WTC11 (cell line): ENCODE measurements around the gene EHD1. TPM values are rescaled to one million over a fixed set of nuclear protein-coding genes. Genes with fewer than 3 reads are reported as not detected.

Experiments used
- ATAC-seq: fragments of 200-7000 bp; cut with Tn5 transposase; 2 replicates; pipeline ENCODE4 v1.10.0; 2021; ENCODE audit warnings: mild to moderate bottlenecking, moderate library complexity
- CTCF ChIA-PET: fragments of 300-600 bp; sonication (Branson Sonifier 250); formaldehyde crosslinking; loops from one replicate; lab custom pipeline; 2021; ENCODE audit warnings: antibody characterized with exemption; lab: Charles Lee
- POLR2A ChIA-PET: fragments of 350-600 bp; sonication (Branson Sonifier 250); formaldehyde crosslinking; loops from one replicate; lab custom pipeline; 2021; ENCODE audit warnings: antibody characterized with exemption; lab: Charles Lee
- DNase-seq: peaks from one replicate; pipeline ENCODE4 v3.0.0; 2021; ENCODE audit warnings: low spot score
- H3K27ac Mint-ChIP-seq: 2 replicates; pipeline ENCODE4 v1.8.0; 2021; ENCODE audit warnings: mixed read lengths
- H3K27me3 Mint-ChIP-seq: 2 replicates; pipeline ENCODE4 v1.8.0; 2021; ENCODE audit warnings: low read depth, mild to moderate bottlenecking, moderate library complexity, mixed read lengths
- H3K36me3 Mint-ChIP-seq: 2 replicates; pipeline ENCODE4 v1.8.0; 2021; ENCODE audit warnings: mixed read lengths
- H3K4me1 Mint-ChIP-seq: 2 replicates; pipeline ENCODE4 v1.8.0; 2022; ENCODE audit warnings: mixed read lengths
- H3K4me3 Mint-ChIP-seq: 2 replicates; pipeline ENCODE4 v1.8.0; 2021; ENCODE audit warnings: mild to moderate bottlenecking, moderate library complexity, mixed read lengths
- H3K9me3 Mint-ChIP-seq: 2 replicates; pipeline ENCODE4 v1.8.0; 2021; ENCODE audit warnings: mixed read lengths
- CBFB ChIP-seq: sonication (generic); formaldehyde crosslinking; IDR thresholded peaks from 2 replicates; pipeline ENCODE4 v1.8.1; 2022; ENCODE audit warnings: mild to moderate bottlenecking, low read depth, missing genetic modification reagents
- CREM ChIP-seq: sonication (generic); formaldehyde crosslinking; IDR thresholded peaks from 2 replicates; pipeline ENCODE4 v1.8.1; 2022; ENCODE audit warnings: mild to moderate bottlenecking, missing genetic modification reagents, moderate library complexity
- EMX1 ChIP-seq: fragments of 250-450 bp; sonication (Bioruptor Pico); IDR thresholded peaks from 2 replicates; pipeline ENCODE4 v1.8.0; 2021; ENCODE audit warnings: mild to moderate bottlenecking
- ESRRA ChIP-seq: sonication (generic); formaldehyde crosslinking; IDR thresholded peaks from 2 replicates; pipeline ENCODE4 v1.8.1; 2022; ENCODE audit warnings: mild to moderate bottlenecking, missing genetic modification reagents, borderline replicate concordance
- ETV6 ChIP-seq: sonication (generic); formaldehyde crosslinking; IDR thresholded peaks from 2 replicates; pipeline ENCODE4 v1.8.1; 2022; ENCODE audit warnings: mild to moderate bottlenecking, missing genetic modification reagents
- FOXP4 ChIP-seq: sonication (generic); formaldehyde crosslinking; IDR thresholded peaks from 2 replicates; pipeline ENCODE4 v1.8.0; 2022; ENCODE audit warnings: mild to moderate bottlenecking, missing genetic modification reagents
- JUN ChIP-seq: sonication (generic); formaldehyde crosslinking; IDR thresholded peaks from 2 replicates; pipeline ENCODE4 v1.8.0; 2023; ENCODE audit warnings: mild to moderate bottlenecking, missing genetic modification reagents
- NR1H2 ChIP-seq: sonication (generic); formaldehyde crosslinking; IDR thresholded peaks from 2 replicates; pipeline ENCODE4 v1.9.0; 2021; ENCODE audit warnings: mild to moderate bottlenecking, moderate library complexity, missing genetic modification reagents
- TP53 ChIP-seq: sonication (generic); formaldehyde crosslinking; IDR thresholded peaks from 2 replicates; pipeline ENCODE4 v1.8.1; 2023; ENCODE audit warnings: mild to moderate bottlenecking, missing genetic modification reagents
- ZNF317 ChIP-seq: sonication (generic); formaldehyde crosslinking; IDR thresholded peaks from 2 replicates; pipeline ENCODE4 v1.8.1; 2023; ENCODE audit warnings: low read depth, mild to moderate bottlenecking, moderate library complexity, missing genetic modification reagents, borderline replicate concordance
- ZNF512 ChIP-seq: sonication (generic); formaldehyde crosslinking; IDR thresholded peaks from 2 replicates; pipeline ENCODE4 v1.8.1; 2022; ENCODE audit warnings: missing genetic modification reagents, borderline replicate concordance
- total RNA-seq: library from RNA; stranded (reverse); gene quantifications from 3 replicates; pipeline ENCODE4 v1.2.3, GENCODE V29; 2021
- TF ChIP-seq, protein P1 (sequence below): sonication (generic); formaldehyde crosslinking; IDR thresholded peaks from 2 replicates; pipeline ENCODE4 v1.8.1; 2022; ENCODE audit warnings: mild to moderate bottlenecking, moderate library complexity, missing genetic modification reagents
- TF ChIP-seq, protein P2 (sequence below): fragments of 250-450 bp; sonication (Bioruptor Pico); IDR thresholded peaks from 2 replicates; pipeline ENCODE4 v1.9.0; 2021; ENCODE audit warnings: moderate library complexity, mild to moderate bottlenecking, inconsistent platforms, borderline replicate concordance
- TF ChIP-seq, protein P3 (sequence below): sonication (generic); formaldehyde crosslinking; IDR thresholded peaks from 2 replicates; pipeline ENCODE4 v1.8.0; 2023; ENCODE audit warnings: missing genetic modification reagents, mild to moderate bottlenecking, borderline replicate concordance
- TF ChIP-seq, protein P4 (sequence below): sonication (generic); formaldehyde crosslinking; IDR thresholded peaks from 2 replicates; pipeline ENCODE4 v1.8.1; 2023; ENCODE audit warnings: mild to moderate bottlenecking, missing genetic modification reagents, moderate library complexity
- TF ChIP-seq, protein P5 (sequence below): sonication (generic); formaldehyde crosslinking; IDR thresholded peaks from 2 replicates; pipeline ENCODE4 v1.8.0; 2022; ENCODE audit warnings: missing genetic modification reagents
- TF ChIP-seq, protein P6 (sequence below): fragments of 250-450 bp; sonication (Bioruptor Pico); IDR thresholded peaks from 2 replicates; pipeline ENCODE4 v1.9.0; 2021; ENCODE audit warnings: mild to moderate bottlenecking, borderline replicate concordance

The EHD1 gene
- total RNA-seq, 1 experiment from 2014 or later: 38.1 TPM

- H3K27me3 Mint-ChIP-seq: peaks cover 7% of the 10 kb centered on the region
- H3K27ac Mint-ChIP-seq: peak overlapping the region; percentile 92
- ATAC-seq (no peak), DNase-seq (no peak)
- H3K36me3 Mint-ChIP-seq: no peaks in the 10 kb centered on the region
- no peaks in the 10 kb centered on the region for H3K9me3 Mint-ChIP-seq
- peaks cover 20% of the 10 kb centered on the region for H3K4me1 Mint-ChIP-seq
- ChIA-PET POLR2A (interaction anchor here (1.1 to 1.2 kb wide), 2 partner anchors 9 to 15 kb away, joined by 3 to 10 read pairs; no protein-coding TSS in a partner anchor), CTCF (interaction anchor here (0.9 to 22.9 kb wide), 6 partner anchors 9 to 32 kb away, joined by 4 to 372 read pairs (median 14); partner anchors contain the start of gene CDC42BPG)
- no peak for TF ChIP-seq CREM (CRISPR knock-in tag)
- TF ChIP-seq, protein P1, sequence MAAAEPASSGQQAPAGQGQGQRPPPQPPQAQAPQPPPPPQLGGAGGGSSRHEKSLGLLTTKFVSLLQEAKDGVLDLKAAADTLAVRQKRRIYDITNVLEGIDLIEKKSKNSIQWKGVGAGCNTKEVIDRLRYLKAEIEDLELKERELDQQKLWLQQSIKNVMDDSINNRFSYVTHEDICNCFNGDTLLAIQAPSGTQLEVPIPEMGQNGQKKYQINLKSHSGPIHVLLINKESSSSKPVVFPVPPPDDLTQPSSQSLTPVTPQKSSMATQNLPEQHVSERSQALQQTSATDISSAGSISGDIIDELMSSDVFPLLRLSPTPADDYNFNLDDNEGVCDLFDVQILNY: no peak
- no peak for TF ChIP-seq JUN (CRISPR knock-in tag)
- TF ChIP-seq FOXP4 (CRISPR knock-in tag): no peak
- no peak for TF ChIP-seq ETV6 (CRISPR knock-in tag)
- TF ChIP-seq ESRRA (CRISPR knock-in tag): no peak
- TF ChIP-seq, protein P2, sequence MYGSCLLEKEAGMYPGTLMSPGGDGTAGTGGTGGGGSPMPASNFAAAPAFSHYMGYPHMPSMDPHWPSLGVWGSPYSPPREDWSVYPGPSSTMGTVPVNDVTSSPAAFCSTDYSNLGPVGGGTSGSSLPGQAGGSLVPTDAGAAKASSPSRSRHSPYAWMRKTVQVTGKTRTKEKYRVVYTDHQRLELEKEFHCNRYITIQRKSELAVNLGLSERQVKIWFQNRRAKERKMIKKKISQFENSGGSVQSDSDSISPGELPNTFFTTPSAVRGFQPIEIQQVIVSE (CRISPR knock-in tag): no peak
- TF ChIP-seq ZNF512 (CRISPR knock-in tag): no peak
- TF ChIP-seq, protein P3, sequence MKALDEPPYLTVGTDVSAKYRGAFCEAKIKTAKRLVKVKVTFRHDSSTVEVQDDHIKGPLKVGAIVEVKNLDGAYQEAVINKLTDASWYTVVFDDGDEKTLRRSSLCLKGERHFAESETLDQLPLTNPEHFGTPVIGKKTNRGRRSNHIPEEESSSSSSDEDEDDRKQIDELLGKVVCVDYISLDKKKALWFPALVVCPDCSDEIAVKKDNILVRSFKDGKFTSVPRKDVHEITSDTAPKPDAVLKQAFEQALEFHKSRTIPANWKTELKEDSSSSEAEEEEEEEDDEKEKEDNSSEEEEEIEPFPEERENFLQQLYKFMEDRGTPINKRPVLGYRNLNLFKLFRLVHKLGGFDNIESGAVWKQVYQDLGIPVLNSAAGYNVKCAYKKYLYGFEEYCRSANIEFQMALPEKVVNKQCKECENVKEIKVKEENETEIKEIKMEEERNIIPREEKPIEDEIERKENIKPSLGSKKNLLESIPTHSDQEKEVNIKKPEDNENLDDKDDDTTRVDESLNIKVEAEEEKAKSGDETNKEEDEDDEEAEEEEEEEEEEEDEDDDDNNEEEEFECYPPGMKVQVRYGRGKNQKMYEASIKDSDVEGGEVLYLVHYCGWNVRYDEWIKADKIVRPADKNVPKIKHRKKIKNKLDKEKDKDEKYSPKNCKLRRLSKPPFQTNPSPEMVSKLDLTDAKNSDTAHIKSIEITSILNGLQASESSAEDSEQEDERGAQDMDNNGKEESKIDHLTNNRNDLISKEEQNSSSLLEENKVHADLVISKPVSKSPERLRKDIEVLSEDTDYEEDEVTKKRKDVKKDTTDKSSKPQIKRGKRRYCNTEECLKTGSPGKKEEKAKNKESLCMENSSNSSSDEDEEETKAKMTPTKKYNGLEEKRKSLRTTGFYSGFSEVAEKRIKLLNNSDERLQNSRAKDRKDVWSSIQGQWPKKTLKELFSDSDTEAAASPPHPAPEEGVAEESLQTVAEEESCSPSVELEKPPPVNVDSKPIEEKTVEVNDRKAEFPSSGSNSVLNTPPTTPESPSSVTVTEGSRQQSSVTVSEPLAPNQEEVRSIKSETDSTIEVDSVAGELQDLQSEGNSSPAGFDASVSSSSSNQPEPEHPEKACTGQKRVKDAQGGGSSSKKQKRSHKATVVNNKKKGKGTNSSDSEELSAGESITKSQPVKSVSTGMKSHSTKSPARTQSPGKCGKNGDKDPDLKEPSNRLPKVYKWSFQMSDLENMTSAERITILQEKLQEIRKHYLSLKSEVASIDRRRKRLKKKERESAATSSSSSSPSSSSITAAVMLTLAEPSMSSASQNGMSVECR (CRISPR knock-in tag): no peak
- TF ChIP-seq, protein P4, sequence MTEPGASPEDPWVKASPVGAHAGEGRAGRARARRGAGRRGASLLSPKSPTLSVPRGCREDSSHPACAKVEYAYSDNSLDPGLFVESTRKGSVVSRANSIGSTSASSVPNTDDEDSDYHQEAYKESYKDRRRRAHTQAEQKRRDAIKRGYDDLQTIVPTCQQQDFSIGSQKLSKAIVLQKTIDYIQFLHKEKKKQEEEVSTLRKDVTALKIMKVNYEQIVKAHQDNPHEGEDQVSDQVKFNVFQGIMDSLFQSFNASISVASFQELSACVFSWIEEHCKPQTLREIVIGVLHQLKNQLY (CRISPR knock-in tag): no peak
- TF ChIP-seq TP53 (CRISPR knock-in tag): no peak
- TF ChIP-seq, protein P5, sequence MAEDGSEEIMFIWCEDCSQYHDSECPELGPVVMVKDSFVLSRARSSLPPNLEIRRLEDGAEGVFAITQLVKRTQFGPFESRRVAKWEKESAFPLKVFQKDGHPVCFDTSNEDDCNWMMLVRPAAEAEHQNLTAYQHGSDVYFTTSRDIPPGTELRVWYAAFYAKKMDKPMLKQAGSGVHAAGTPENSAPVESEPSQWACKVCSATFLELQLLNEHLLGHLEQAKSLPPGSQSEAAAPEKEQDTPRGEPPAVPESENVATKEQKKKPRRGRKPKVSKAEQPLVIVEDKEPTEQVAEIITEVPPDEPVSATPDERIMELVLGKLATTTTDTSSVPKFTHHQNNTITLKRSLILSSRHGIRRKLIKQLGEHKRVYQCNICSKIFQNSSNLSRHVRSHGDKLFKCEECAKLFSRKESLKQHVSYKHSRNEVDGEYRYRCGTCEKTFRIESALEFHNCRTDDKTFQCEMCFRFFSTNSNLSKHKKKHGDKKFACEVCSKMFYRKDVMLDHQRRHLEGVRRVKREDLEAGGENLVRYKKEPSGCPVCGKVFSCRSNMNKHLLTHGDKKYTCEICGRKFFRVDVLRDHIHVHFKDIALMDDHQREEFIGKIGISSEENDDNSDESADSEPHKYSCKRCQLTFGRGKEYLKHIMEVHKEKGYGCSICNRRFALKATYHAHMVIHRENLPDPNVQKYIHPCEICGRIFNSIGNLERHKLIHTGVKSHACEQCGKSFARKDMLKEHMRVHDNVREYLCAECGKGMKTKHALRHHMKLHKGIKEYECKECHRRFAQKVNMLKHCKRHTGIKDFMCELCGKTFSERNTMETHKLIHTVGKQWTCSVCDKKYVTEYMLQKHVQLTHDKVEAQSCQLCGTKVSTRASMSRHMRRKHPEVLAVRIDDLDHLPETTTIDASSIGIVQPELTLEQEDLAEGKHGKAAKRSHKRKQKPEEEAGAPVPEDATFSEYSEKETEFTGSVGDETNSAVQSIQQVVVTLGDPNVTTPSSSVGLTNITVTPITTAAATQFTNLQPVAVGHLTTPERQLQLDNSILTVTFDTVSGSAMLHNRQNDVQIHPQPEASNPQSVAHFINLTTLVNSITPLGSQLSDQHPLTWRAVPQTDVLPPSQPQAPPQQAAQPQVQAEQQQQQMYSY (CRISPR knock-in tag): no peak
- no peak for TF ChIP-seq CBFB
- TF ChIP-seq, protein P6, sequence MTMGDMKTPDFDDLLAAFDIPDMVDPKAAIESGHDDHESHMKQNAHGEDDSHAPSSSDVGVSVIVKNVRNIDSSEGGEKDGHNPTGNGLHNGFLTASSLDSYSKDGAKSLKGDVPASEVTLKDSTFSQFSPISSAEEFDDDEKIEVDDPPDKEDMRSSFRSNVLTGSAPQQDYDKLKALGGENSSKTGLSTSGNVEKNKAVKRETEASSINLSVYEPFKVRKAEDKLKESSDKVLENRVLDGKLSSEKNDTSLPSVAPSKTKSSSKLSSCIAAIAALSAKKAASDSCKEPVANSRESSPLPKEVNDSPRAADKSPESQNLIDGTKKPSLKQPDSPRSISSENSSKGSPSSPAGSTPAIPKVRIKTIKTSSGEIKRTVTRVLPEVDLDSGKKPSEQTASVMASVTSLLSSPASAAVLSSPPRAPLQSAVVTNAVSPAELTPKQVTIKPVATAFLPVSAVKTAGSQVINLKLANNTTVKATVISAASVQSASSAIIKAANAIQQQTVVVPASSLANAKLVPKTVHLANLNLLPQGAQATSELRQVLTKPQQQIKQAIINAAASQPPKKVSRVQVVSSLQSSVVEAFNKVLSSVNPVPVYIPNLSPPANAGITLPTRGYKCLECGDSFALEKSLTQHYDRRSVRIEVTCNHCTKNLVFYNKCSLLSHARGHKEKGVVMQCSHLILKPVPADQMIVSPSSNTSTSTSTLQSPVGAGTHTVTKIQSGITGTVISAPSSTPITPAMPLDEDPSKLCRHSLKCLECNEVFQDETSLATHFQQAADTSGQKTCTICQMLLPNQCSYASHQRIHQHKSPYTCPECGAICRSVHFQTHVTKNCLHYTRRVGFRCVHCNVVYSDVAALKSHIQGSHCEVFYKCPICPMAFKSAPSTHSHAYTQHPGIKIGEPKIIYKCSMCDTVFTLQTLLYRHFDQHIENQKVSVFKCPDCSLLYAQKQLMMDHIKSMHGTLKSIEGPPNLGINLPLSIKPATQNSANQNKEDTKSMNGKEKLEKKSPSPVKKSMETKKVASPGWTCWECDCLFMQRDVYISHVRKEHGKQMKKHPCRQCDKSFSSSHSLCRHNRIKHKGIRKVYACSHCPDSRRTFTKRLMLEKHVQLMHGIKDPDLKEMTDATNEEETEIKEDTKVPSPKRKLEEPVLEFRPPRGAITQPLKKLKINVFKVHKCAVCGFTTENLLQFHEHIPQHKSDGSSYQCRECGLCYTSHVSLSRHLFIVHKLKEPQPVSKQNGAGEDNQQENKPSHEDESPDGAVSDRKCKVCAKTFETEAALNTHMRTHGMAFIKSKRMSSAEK (CRISPR knock-in tag): no peak
- no peak for TF ChIP-seq NR1H2 (CRISPR knock-in tag)
- TF ChIP-seq EMX1 (CRISPR knock-in tag): no peak
- no peak for TF ChIP-seq ZNF317 (CRISPR knock-in tag)
- peak overlapping the region; percentile 98 for H3K4me3 Mint-ChIP-seq
Measured at GRCh38 chr11:64879244-64879900, 951 bp upstream of the EHD1 start.
